Body of pancreas (tissue), 4 donors: Measurements from ENCODE around the gene MBP. TPM values are rescaled to one million over a fixed set of nuclear protein-coding genes. Genes with fewer than 3 reads are reported as not detected.
A peak's percentile ranks its signal among the peaks of the same experiment; 100 is the strongest.

Source experiments
- ATAC-seq: fragments of 150-250 bp; one replicate; pipeline ENCODE4 v1.9.1; 2016
- DNase-seq, 4 donors: peaks; one replicate each; pipeline ENCODE4 v3.0.0-alpha.2; 2019
- H3K27ac ChIP-seq, 4 donors: fragments of 200-600 bp; sonication (generic); 1 replicate in 3 of 4; 2 replicates in 1 of 4; pipeline versions ENCODE4 v1.5.1 to v1.6.1; 2016 to 2019; ENCODE audit warnings: mild to moderate bottlenecking in 1 of 4, mixed read lengths in 1 of 4, moderate library complexity in 1 of 4
- H3K27me3 ChIP-seq, 2 donors: fragments of 200-600 bp; sonication (generic); one replicate each; pipeline ENCODE4 v1.6.0; 2016; ENCODE audit warnings: mild to moderate bottlenecking in 1 of 2
- H3K36me3 ChIP-seq, 2 donors: fragments of 200-600 bp; sonication (generic); replicated peaks in 1 of 2; 2 replicates each; pipeline ENCODE4 v1.5.1; 2016; ENCODE audit warnings: low read depth in 2 of 2; ENCODE audit not compliant: insufficient read depth in 1 of 2
- H3K4me1 ChIP-seq: fragments of 200-600 bp; sonication (generic); one replicate; pipeline ENCODE4 v1.6.0; 2016
- H3K4me3 ChIP-seq, 2 donors: fragments of 200-600 bp; sonication (generic); 1 replicate in 1 of 2; 2 replicates in 1 of 2; pipeline ENCODE4 v1.5.1; 2016 to 2019
- H3K9me3 ChIP-seq, 3 donors: fragments of 200-600 bp; sonication (generic); 1 replicate in 2 of 3; 2 replicates in 1 of 3; pipeline ENCODE4 v1.5.1; 2016
- POLR2A ChIP-seq, 3 donors: fragments of 450-650 bp; IDR thresholded peaks; one replicate each; pipeline ENCODE4 v1.6.1; 2016; ENCODE audit warnings: antibody characterized with exemption in 3 of 3, mild to moderate bottlenecking in 2 of 3
- WGBS, 2 donors: methylation state at CpG; one replicate each; pipeline ENCODE4 v1.1.5; 2017; 5-methylcytosine and 5-hydroxymethylcytosine counted together
- intact Hi-C: fragments of 100-400 bp; cut with DNase I; formaldehyde crosslinking; loops from one replicate; pipeline ENCODE4 v1.15.1; 2023
- total RNA-seq, 2 donors: library from RNA; depleted of rRNA; stranded (reverse); fragments of >200 nt; gene quantifications; one replicate each; pipeline ENCODE4 v1.1.0, GENCODE V29; 2016
- TF ChIP-seq, protein P1 (sequence below), 7 experiments: fragments of 450-650 bp in 4 of 7; fragments of 200-600 bp in 3 of 7; sonication (generic) in 3 of 7; IDR thresholded peaks; one replicate each; pipeline ENCODE4 v1.5.1; 2016 to 2019; ENCODE audit warnings: antibody characterized with exemption in 7 of 7

The MBP gene
- total RNA-seq, 2 donors from 2014 or later: 17.4 to 24.4 TPM

DNA sequence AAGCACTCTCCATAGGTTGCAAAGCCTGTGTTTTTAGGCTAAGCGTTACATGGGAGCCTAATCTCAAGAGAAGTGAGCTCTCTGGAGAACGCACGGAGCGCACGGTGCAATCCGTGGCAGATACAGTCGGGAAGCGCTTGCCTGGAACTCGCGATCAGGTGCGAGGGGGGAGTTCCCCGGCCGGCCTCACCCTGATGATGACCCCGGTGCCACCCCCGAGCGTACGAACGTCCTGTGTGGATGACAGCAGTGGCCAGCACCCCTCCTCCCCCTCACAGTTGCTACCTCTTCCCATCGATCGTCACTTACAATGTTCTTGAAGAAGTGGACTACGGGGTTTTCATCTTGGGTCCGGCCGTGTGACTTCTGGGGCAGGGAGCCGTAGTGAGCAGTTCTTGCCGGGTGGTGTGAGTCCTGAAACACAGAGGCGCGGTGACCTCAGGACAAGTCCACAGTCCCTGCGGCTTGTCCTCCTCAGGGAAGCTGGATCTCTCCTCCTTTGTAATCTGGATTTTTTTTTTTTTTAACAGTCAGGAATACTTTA is 142.9 kb downstream of the MBP start:
- ATAC-seq (no peak), DNase-seq (peak in 1 of 4 donors; percentile 11)
- Histone ChIP-seq H3K9me3 (no peaks in the 10 kb centered on the region), H3K36me3 (no peaks in the 10 kb centered on the region), H3K27me3 (no peaks in the 10 kb centered on the region), H3K4me3 (no peak overlapping the region), H3K4me1 (no peaks in the 10 kb centered on the region), H3K27ac (no peak overlapping the region)
- intact Hi-C loops: loop anchor here (5.0 to 10.0 kb wide), 2 partner anchors 105 to 187 kb away; no protein-coding TSS in a partner anchor
- TF ChIP-seq POLR2A (IDR thresholded peaks at IDR 0.05): no peak
- TF ChIP-seq, protein P1, sequence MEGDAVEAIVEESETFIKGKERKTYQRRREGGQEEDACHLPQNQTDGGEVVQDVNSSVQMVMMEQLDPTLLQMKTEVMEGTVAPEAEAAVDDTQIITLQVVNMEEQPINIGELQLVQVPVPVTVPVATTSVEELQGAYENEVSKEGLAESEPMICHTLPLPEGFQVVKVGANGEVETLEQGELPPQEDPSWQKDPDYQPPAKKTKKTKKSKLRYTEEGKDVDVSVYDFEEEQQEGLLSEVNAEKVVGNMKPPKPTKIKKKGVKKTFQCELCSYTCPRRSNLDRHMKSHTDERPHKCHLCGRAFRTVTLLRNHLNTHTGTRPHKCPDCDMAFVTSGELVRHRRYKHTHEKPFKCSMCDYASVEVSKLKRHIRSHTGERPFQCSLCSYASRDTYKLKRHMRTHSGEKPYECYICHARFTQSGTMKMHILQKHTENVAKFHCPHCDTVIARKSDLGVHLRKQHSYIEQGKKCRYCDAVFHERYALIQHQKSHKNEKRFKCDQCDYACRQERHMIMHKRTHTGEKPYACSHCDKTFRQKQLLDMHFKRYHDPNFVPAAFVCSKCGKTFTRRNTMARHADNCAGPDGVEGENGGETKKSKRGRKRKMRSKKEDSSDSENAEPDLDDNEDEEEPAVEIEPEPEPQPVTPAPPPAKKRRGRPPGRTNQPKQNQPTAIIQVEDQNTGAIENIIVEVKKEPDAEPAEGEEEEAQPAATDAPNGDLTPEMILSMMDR (IDR thresholded peaks at IDR 0.05): no peak
- 89 to 92% methylated on average over 28 of the region's 28 CpGs for WGBS, 2 donors

DNA sequence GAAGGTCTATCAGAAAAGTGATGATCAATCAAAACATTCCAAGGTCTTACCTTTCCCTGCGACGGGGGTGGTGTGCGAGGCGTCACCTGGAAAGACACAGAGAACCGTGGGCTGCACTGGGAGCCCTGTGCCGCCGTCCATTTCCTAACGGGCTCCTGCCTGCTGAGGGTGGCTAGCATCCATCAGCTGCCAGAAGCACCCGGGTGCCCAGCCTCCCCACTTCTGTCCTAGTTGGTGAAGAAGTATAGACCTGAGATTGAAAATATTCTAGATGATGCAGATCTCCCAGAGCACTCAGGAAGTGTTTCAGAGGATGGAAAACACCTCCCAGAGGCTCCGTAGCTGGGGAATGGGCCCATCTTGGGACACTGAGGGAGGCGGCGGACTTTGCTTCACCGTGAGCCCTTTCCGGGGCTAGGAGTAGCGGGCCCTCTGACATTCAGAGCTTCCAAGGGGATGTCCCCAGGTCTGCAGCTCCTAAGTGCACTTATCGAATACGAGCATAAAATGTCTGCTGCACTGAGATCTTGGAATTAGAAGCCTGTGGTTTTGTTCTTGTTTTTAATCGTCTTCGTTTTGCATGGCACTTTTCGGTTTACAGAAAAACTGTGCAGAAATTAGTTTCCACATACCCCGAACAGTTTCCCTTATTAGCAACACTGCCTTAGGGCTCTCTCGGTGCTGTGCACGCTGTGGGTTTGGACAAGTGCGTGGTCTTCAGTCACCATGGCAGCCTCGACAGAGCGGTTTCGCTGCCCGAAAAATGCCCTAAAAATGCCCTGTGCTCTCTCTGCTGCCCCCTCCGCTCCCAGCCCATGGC is 143.5 kb downstream of the MBP start:
- ATAC-seq (no peak), DNase-seq (no peak)
- Histone ChIP-seq H3K36me3 (no peaks in the 10 kb centered on the region), H3K27me3 (no peaks in the 10 kb centered on the region), H3K27ac (peak overlapping the region in 1 of 4 donors; percentile 43), H3K9me3 (no peaks in the 10 kb centered on the region), H3K4me3 (no peak overlapping the region), H3K4me1 (no peaks in the 10 kb centered on the region)
- WGBS, 2 donors: 87 to 94% methylated on average over 29 of the region's 29 CpGs
- intact Hi-C loops: loop anchor here (5.0 to 10.0 kb wide), 2 partner anchors 104 to 187 kb away; no protein-coding TSS in a partner anchor
- TF ChIP-seq, protein P1 (IDR thresholded peaks at IDR 0.05): no peak
- no peak for TF ChIP-seq POLR2A (IDR thresholded peaks at IDR 0.05)

DNA sequence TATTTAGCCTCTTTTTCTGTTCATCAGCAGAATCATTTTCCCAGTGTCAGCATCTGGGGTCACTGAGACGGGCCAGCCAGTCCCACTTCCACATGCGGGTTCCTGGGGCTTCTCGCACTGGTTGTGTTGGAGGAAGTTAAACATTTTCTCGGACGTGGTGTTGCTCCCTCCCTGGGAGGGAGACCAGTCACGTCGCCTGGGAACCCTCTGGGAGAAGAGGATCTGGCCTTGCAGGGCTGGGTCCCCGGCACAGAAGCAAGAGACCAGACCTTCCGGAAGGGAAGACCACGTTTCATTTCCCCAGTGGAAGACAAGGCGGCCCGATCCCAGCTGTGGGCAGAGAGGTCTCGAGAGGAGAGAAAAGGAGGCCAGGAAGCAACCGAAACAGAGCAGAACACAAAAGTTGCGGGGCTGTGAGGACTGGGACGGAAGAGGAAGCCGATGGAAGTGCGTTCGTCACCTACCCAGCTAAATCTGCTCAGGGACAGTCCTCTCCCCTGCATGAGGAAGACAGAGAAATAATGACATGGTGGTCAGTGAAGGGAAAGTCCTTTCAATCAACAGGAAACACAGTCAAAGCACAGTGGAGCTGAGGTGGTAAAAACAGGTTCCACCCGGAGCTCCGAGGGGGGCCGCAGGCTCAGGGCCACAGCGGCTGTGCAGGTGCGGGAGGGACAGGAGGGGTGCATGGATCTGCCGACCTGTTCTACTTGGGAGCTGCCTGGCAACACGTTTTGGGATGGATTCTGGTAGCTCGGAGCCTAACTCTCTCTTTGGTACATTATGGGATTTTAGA is 144.4 kb downstream of the MBP start:
- no peaks in the 10 kb centered on the region for H3K27me3 ChIP-seq
- no peaks in the 10 kb centered on the region for H3K36me3 ChIP-seq
- intact Hi-C loops: loop anchor here (5.0 to 10.0 kb wide), 2 partner anchors 103 to 186 kb away; no protein-coding TSS in a partner anchor
- no peaks in the 10 kb centered on the region for H3K9me3 ChIP-seq
- peaks cover 3% of the 10 kb centered on the region for H3K4me1 ChIP-seq
- no peak overlapping the region for H3K4me3 ChIP-seq
- peak in 1 of 3 donors; percentile 22 for TF ChIP-seq POLR2A (IDR thresholded peaks at IDR 0.05)
- TF ChIP-seq, protein P1 (IDR thresholded peaks at IDR 0.05): no peak
- ATAC-seq: no peak
- peak overlapping the region in 1 of 4 donors; percentile 43 for H3K27ac ChIP-seq
- peak in 1 of 4 donors; percentile 59 for DNase-seq
- 65 to 72% methylated on average over 27 of the region's 27 CpGs for WGBS, 2 donors

DNA sequence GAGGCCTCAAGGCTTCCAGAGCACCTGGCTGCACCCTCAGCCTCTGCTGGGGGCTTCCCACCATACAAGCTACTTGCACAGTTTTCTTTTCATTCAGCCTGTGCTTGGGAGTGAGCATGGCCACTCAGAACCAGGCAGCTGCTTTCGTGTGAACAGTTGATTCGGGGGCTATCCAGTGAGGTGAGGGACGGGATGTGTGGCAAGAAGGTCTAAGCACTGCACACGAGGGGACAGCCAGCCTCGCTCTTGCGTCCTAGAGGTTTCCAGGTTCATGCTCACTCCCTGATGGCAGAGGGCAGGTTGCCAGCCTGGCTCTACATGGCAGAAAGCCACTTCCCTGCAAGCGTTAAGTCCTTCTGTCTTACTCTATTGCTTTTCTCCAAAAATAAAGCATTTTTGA is 146.2 kb downstream of the MBP start:
- H3K36me3 ChIP-seq: no peaks in the 10 kb centered on the region
- intact Hi-C loops: loop anchor here (5.0 to 10.0 kb wide), 2 partner anchors 102 to 184 kb away; no protein-coding TSS in a partner anchor
- DNase-seq (no peak), ATAC-seq (no peak)
- no peak overlapping the region for H3K4me3 ChIP-seq
- H3K9me3 ChIP-seq: no peaks in the 10 kb centered on the region
- no peaks in the 10 kb centered on the region for H3K27me3 ChIP-seq
- WGBS, 2 donors: 77 to 86% methylated on average over 7 of the region's 7 CpGs
- H3K27ac ChIP-seq: no peak overlapping the region
- peaks cover 14% of the 10 kb centered on the region for H3K4me1 ChIP-seq
- TF ChIP-seq, protein P1 (IDR thresholded peaks at IDR 0.05): no peak
- no peak for TF ChIP-seq POLR2A (IDR thresholded peaks at IDR 0.05)
